ENCODE results near the gene CACNA1D. TPM values are rescaled to one million over a fixed set of nuclear protein-coding genes. Genes with fewer than 3 reads are reported as not detected.

CACNA1D gene
- total RNA-seq, 1 donor from 2014 or later, result 0.95 TPM

GRCh38 chr3:53599771-53600170 lies 105.4 kb downstream of the CACNA1D start:
- TF ChIP-seq CTCF (IDR thresholded peaks at IDR 0.05), result no peak
- Mint-ChIP-seq H3K9me3 (ENCODE audit: low read depth) (no peaks in the 10 kb centered on the region), H3K27me3 (ENCODE audit: low read depth) (peaks cover 7% of the 10 kb centered on the region)

GRCh38 chr3:53602866-53603265 lies 108.5 kb downstream of the CACNA1D start:
- no peaks in the 10 kb centered on the region for H3K36me3 Mint-ChIP-seq (ENCODE audit: low read depth)
- no peak overlapping the region for H3K27ac Mint-ChIP-seq (ENCODE audit: unreplicated experiment)
- peaks cover 8% of the 10 kb centered on the region for H3K9me3 Mint-ChIP-seq (ENCODE audit: low read depth)
- DNase-seq (ENCODE audit: low spot score), result no peak
- no peak for TF ChIP-seq CTCF (IDR thresholded peaks at IDR 0.05)
- no peak overlapping the region for H3K4me3 Mint-ChIP-seq (ENCODE audit: unreplicated experiment)
- H3K4me1 Mint-ChIP-seq (ENCODE audit: low read depth), result no peaks in the 10 kb centered on the region
- H3K27me3 Mint-ChIP-seq (ENCODE audit: low read depth), result no peaks in the 10 kb centered on the region

More at GRCh38 chr3:53599771-53600170, 105.4 kb downstream of the CACNA1D start:
- no peaks in the 10 kb centered on the region for H3K36me3 Mint-ChIP-seq (ENCODE audit: low read depth)
- H3K4me1 Mint-ChIP-seq (ENCODE audit: low read depth), result no peaks in the 10 kb centered on the region
- no peak for DNase-seq (ENCODE audit: low spot score)
- no peak overlapping the region for H3K4me3 Mint-ChIP-seq (ENCODE audit: unreplicated experiment)
- H3K27ac Mint-ChIP-seq (ENCODE audit: unreplicated experiment), result no peak overlapping the region

- no peak for DNase-seq (ENCODE audit: low spot score)
- Mint-ChIP-seq H3K4me1 (ENCODE audit: low read depth) (no peaks in the 10 kb centered on the region), H3K27ac (ENCODE audit: unreplicated experiment) (no peak overlapping the region), H3K27me3 (ENCODE audit: low read depth) (peaks cover 4% of the 10 kb centered on the region), H3K36me3 (ENCODE audit: low read depth) (no peaks in the 10 kb centered on the region), H3K9me3 (ENCODE audit: low read depth) (peaks cover 11% of the 10 kb centered on the region), H3K4me3 (ENCODE audit: unreplicated experiment) (no peak overlapping the region)
- no peak for TF ChIP-seq CTCF (IDR thresholded peaks at IDR 0.05)
Measured at GRCh38 chr3:53604232-53604631, 109.8 kb downstream of the CACNA1D start.

- no peak for DNase-seq (ENCODE audit: low spot score)
- Mint-ChIP-seq H3K4me1 (ENCODE audit: low read depth) (no peaks in the 10 kb centered on the region), H3K27ac (ENCODE audit: unreplicated experiment) (no peak overlapping the region), H3K4me3 (ENCODE audit: unreplicated experiment) (no peak overlapping the region), H3K9me3 (ENCODE audit: low read depth) (peaks cover 19% of the 10 kb centered on the region), H3K36me3 (ENCODE audit: low read depth) (no peaks in the 10 kb centered on the region), H3K27me3 (ENCODE audit: low read depth) (peaks cover 9% of the 10 kb centered on the region)
- no peak for TF ChIP-seq CTCF (IDR thresholded peaks at IDR 0.05)
Measured at GRCh38 chr3:53606793-53607192, 112.4 kb downstream of the CACNA1D start.

- Mint-ChIP-seq H3K27me3 (ENCODE audit: low read depth) (peaks cover 27% of the 10 kb centered on the region), H3K27ac (ENCODE audit: unreplicated experiment) (no peak overlapping the region), H3K4me3 (ENCODE audit: unreplicated experiment) (no peak overlapping the region), H3K9me3 (ENCODE audit: low read depth) (peaks cover 14% of the 10 kb centered on the region), H3K4me1 (ENCODE audit: low read depth) (no peaks in the 10 kb centered on the region), H3K36me3 (ENCODE audit: low read depth) (no peaks in the 10 kb centered on the region)
- TF ChIP-seq CTCF (IDR thresholded peaks at IDR 0.05), result no peak
- no peak for DNase-seq (ENCODE audit: low spot score)
Measured at GRCh38 chr3:53612508-53612907, 118.1 kb downstream of the CACNA1D start.
